HepG2 (cell line): ENCODE measurements around the gene CKS1B. TPM values are rescaled to one million over a fixed set of nuclear protein-coding genes. Genes with fewer than 3 reads are reported as not detected.

Experiments used
- DRAP1 ChIP-seq: IDR thresholded peaks from 2 replicates; pipeline ENCODE4 v1.6.1; 2016; ENCODE audit warnings: missing genetic modification reagents, missing compliant biosample characterization
- FOXP1 ChIP-seq, 2 experiments: fragments of 450-650 bp in 1 of 2; IDR thresholded peaks; 2 replicates each; pipeline ENCODE4 v1.6.1; 2017 to 2018; ENCODE audit warnings: antibody characterized with exemption in 1 of 2
- GTF3A ChIP-seq: sonication (generic); formaldehyde crosslinking; conservative IDR thresholded peaks from 2 replicates; pipeline ENCODE4 v1.4.0; 2020; ENCODE audit warnings: mild to moderate bottlenecking, missing genetic modification reagents
- KLF15 ChIP-seq: sonication (generic); formaldehyde crosslinking; IDR thresholded peaks from 2 replicates; pipeline ENCODE4 v1.8.1; 2023; ENCODE audit warnings: borderline replicate concordance, mild to moderate bottlenecking, inconsistent platforms, missing genetic modification reagents, mixed read lengths
- SOX6 ChIP-seq, 2 experiments: fragments of 450-650 bp in 1 of 2; sonication (generic) in 1 of 2; formaldehyde crosslinking in 1 of 2; IDR thresholded peaks; 2 replicates each; pipeline versions ENCODE4 v1.4.0 to v1.6.1; 2017 to 2020; ENCODE audit warnings: antibody characterized with exemption in 1 of 2, mild to moderate bottlenecking in 1 of 2, missing genetic modification reagents in 1 of 2
- ZNF205 ChIP-seq: IDR thresholded peaks from 2 replicates; pipeline ENCODE4 v1.6.1; 2018; ENCODE audit warnings: missing biosample characterization, missing genetic modification reagents
- ZNF496 ChIP-seq: sonication (generic); formaldehyde crosslinking; IDR thresholded peaks from 2 replicates; pipeline ENCODE4 v1.8.1; 2023; ENCODE audit warnings: mild to moderate bottlenecking, moderate library complexity, missing genetic modification reagents; ENCODE audit not compliant: insufficient replicate concordance
- ZNF567 ChIP-seq: sonication (generic); formaldehyde crosslinking; IDR thresholded peaks from 2 replicates; pipeline ENCODE4 v1.8.1; 2023; ENCODE audit warnings: mild to moderate bottlenecking, missing genetic modification reagents, borderline replicate concordance
- ZNF570 ChIP-seq: sonication (generic); formaldehyde crosslinking; IDR thresholded peaks from 2 replicates; pipeline ENCODE4 v1.4.0; 2020; ENCODE audit warnings: mild to moderate bottlenecking, missing genetic modification reagents, borderline replicate concordance
- ZNF761 ChIP-seq: sonication (generic); formaldehyde crosslinking; conservative IDR thresholded peaks from 2 replicates; pipeline ENCODE4 v1.4.0; 2020; ENCODE audit warnings: mild to moderate bottlenecking, missing genetic modification reagents
- ZNF772 ChIP-seq: sonication (generic); formaldehyde crosslinking; IDR thresholded peaks from 2 replicates; pipeline ENCODE4 v1.5.0; 2020; ENCODE audit warnings: mild to moderate bottlenecking, missing genetic modification reagents
- polyA plus RNA-seq, 8 experiments: library from polyadenylated mRNA; depleted of rRNA in 3 of 8; stranded (reverse) in 7 of 8; unstranded in 1 of 8; fragments of >200 nt; fragmentation: Illumina TruSeq in 4 of 8; extraction: Trizol in 4 of 8; gene quantifications; 2 replicates each; pipeline versions ENCODE4 v1.2.1 to v1.2.3, GENCODE V29; 2011 to 2016; ENCODE audit warnings: low read depth in 4 of 8, missing spikeins in 1 of 8, mixed read lengths in 1 of 8; ENCODE audit not compliant: insufficient read depth in 1 of 8
- total RNA-seq, 5 experiments: library from RNA; depleted of rRNA; stranded (reverse); fragments of >200 nt; fragmentation: Illumina TruSeq; extraction: Trizol; gene quantifications; 2 replicates each; pipeline ENCODE4 v1.2.3, GENCODE V29; 2016; ENCODE audit warnings: low read depth in 1 of 5
- TF ChIP-seq, protein P1 (sequence below), 2 experiments: sonication (generic) in 1 of 2; formaldehyde crosslinking in 1 of 2; IDR thresholded peaks; 2 replicates each; pipeline versions ENCODE4 v1.6.1 to v1.9.0; 2014 to 2022; ENCODE audit warnings: antibody characterized with exemption in 1 of 2, borderline replicate concordance in 1 of 2, inconsistent platforms in 1 of 2, low read depth in 1 of 2, missing genetic modification reagents in 1 of 2
- TF ChIP-seq, protein P2 (sequence below): sonication (generic); formaldehyde crosslinking; conservative IDR thresholded peaks from 2 replicates; pipeline ENCODE4 v1.4.0; 2020; ENCODE audit warnings: missing genetic modification reagents

CKS1B gene
- total and polyA plus RNA-seq, 2 of the 13 experiments (the other 11 are each of a cell fraction or from before 2014, with no cell fraction given) = 217 to 222 TPM

DNA sequence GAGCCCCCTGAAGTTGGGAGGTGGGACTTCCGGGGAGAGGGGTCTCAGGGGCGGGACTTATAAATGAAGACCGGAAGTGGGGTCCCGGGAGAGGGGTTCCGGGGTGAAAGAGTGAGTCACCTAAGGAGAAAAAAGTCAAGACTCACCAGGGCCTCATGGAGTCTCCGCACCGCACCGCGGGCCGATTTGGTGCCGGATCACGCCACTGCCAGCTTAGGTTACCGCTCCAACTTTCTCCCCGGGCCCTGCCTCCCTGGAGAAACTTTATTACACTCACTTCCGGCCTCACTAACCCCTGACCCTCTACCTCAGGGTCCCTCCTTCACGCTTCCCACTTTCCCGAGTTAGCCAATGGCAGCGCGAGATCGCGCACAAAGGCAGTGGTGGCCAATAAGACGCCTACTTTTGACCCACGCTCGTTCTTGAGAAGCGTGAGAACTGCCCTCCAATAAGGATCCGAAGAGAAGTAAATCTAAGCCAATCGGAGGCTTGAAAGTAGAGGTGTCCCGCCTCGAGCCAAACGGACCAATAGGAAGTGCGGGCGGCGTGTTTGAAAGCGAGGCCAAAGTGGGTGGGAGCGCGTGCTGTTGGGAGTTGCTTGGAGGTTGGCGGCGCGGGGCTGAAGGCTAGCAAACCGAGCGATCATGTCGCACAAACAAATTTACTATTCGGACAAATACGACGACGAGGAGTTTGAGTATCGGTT lies at the start of gene CKS1B (continued):
- TF ChIP-seq, protein P1, sequence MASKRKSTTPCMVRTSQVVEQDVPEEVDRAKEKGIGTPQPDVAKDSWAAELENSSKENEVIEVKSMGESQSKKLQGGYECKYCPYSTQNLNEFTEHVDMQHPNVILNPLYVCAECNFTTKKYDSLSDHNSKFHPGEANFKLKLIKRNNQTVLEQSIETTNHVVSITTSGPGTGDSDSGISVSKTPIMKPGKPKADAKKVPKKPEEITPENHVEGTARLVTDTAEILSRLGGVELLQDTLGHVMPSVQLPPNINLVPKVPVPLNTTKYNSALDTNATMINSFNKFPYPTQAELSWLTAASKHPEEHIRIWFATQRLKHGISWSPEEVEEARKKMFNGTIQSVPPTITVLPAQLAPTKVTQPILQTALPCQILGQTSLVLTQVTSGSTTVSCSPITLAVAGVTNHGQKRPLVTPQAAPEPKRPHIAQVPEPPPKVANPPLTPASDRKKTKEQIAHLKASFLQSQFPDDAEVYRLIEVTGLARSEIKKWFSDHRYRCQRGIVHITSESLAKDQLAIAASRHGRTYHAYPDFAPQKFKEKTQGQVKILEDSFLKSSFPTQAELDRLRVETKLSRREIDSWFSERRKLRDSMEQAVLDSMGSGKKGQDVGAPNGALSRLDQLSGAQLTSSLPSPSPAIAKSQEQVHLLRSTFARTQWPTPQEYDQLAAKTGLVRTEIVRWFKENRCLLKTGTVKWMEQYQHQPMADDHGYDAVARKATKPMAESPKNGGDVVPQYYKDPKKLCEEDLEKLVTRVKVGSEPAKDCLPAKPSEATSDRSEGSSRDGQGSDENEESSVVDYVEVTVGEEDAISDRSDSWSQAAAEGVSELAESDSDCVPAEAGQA (IDR thresholded peaks at IDR 0.05; ENCODE audit: low read depth) = no peak
- TF ChIP-seq, protein P1 (CRISPR knock-in tag; IDR thresholded peaks at IDR 0.05; ENCODE audit: borderline replicate concordance) = no peak
- TF ChIP-seq, protein P2, sequence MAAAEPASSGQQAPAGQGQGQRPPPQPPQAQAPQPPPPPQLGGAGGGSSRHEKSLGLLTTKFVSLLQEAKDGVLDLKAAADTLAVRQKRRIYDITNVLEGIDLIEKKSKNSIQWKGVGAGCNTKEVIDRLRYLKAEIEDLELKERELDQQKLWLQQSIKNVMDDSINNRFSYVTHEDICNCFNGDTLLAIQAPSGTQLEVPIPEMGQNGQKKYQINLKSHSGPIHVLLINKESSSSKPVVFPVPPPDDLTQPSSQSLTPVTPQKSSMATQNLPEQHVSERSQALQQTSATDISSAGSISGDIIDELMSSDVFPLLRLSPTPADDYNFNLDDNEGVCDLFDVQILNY (CRISPR knock-in tag) = peak; percentile 97
- TF ChIP-seq SOX6 (IDR thresholded peaks at IDR 0.05) (no peak), SOX6 (CRISPR knock-in tag; IDR thresholded peaks at IDR 0.05) (no peak; the same call in 1 of the 2 replicates), ZNF496 (CRISPR knock-in tag) (no peak), GTF3A (no peak), ZNF570 (no peak), FOXP1 (IDR thresholded peaks at IDR 0.05) (no peak), FOXP1 (CRISPR knock-in tag; IDR thresholded peaks at IDR 0.05) (no peak), KLF15 (CRISPR knock-in tag) (no peak), ZNF772 (CRISPR knock-in tag) (no peak), ZNF761 (CRISPR knock-in tag) (no peak), DRAP1 (peak; percentile 56), ZNF567 (CRISPR knock-in tag) (no peak), ZNF205 (CRISPR knock-in tag) (no peak)
